GM12875 (cell line): Measurements from ENCODE around the gene ANKRD22.

ENCODE experiments used
- H3K4me3 ChIP-seq: one replicate; pipeline ENCODE4 v1.5.1; 2011; ENCODE audit warnings: low read depth, low read length, control low read depth
- TF ChIP-seq, protein P1 (sequence below): IDR thresholded peaks from 2 replicates; pipeline ENCODE4 v1.5.1; 2011; ENCODE audit warnings: low read depth, mild to moderate bottlenecking, control low read depth, inconsistent platforms, low read length, moderate library complexity, borderline replicate concordance; ENCODE audit not compliant: insufficient read depth

Gene ANKRD22

DNA sequence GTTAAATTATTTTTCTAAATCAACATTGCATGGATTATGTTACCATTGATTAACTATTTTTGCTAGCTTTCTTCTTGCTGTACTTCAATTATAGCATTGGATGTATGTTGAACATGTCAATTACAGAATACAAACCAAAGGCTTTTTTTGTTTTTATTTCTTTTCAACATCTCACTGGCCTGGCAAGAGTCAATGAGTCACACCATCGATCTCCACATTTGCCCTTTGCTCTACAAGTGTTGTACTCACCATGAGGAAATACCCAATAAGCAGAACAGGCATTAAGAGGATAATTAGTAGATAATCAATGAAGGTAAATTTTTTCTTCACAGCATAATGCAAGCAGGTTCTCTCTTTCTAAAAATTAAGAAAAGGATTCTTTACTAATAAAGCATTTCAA lies 23.3 kb downstream of the ANKRD22 start:
- TF ChIP-seq, protein P1, sequence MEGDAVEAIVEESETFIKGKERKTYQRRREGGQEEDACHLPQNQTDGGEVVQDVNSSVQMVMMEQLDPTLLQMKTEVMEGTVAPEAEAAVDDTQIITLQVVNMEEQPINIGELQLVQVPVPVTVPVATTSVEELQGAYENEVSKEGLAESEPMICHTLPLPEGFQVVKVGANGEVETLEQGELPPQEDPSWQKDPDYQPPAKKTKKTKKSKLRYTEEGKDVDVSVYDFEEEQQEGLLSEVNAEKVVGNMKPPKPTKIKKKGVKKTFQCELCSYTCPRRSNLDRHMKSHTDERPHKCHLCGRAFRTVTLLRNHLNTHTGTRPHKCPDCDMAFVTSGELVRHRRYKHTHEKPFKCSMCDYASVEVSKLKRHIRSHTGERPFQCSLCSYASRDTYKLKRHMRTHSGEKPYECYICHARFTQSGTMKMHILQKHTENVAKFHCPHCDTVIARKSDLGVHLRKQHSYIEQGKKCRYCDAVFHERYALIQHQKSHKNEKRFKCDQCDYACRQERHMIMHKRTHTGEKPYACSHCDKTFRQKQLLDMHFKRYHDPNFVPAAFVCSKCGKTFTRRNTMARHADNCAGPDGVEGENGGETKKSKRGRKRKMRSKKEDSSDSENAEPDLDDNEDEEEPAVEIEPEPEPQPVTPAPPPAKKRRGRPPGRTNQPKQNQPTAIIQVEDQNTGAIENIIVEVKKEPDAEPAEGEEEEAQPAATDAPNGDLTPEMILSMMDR, result no peak
- H3K4me3 ChIP-seq, result no peak overlapping the region

DNA sequence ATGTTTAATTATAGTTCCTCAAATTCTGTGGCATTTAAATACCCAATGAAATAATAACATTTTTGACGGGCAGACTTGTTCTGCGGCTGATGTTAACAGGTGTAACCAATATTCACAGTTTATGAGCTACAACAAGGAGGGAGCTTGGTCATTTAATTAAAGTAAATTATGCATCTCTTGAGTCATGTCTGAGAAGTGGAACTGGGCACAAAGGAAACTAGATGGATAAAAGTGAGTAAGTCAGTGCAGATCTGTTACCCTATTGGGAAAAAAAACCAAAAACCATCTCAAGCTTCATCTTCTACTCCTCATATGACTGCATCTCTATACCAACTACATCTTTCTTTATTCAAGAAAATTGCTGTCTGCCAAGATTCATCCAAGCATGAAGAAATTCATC lies 24.0 kb downstream of the ANKRD22 start:
- TF ChIP-seq, protein P1, result no peak
- no peak overlapping the region for H3K4me3 ChIP-seq

DNA sequence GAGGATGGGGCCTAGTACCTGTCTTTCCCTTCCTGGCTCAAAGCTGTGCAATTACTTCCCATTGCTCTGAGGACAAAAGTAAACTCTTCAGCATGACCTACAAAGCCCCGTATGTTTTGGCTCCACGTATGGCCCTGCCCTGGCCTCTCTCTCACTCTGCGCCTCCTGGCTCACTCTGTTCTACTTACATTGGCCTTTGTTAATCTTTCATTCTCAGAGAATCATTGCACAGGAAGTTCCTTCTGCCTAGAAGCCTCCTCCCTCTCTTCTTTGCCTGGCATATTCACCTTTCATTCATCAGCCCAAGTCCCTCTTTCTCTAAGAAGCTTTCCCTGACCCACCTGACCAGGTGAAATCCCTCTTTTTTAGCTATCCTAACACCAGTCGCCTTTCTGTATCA lies 25.3 kb downstream of the ANKRD22 start:
- no peak overlapping the region for H3K4me3 ChIP-seq
- TF ChIP-seq, protein P1, result no peak

DNA sequence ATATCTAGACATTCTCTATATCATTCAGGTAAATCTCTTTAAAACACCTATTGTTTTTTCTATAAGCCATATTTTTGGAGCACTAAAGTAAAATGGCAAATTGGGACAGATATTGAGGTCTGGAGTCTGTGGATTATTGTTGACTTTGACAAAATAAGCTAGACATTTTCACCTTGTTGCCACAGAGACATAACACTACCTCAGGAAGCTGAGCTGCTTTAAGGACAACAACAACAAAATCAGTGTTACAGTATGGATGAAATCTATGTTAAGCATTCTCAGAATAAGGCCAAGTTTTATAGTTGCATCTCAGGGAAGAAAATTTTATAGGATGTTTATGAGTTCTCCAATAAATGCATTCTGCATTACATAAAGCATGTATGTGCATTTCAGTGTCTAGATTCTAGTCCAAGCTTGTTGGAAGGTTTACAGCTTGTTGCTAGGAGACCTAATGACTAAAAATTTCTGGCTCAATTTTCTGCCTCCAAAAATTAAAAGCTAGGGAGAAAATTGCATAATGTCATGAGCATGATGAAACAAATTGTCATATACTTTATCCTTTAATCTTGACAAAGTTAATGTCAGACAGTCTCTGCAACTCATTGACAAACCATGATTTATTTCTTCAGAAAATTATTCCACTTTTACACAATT lies 30.8 kb downstream of the ANKRD22 start:
- TF ChIP-seq, protein P1, result no peak
- no peak overlapping the region for H3K4me3 ChIP-seq

DNA sequence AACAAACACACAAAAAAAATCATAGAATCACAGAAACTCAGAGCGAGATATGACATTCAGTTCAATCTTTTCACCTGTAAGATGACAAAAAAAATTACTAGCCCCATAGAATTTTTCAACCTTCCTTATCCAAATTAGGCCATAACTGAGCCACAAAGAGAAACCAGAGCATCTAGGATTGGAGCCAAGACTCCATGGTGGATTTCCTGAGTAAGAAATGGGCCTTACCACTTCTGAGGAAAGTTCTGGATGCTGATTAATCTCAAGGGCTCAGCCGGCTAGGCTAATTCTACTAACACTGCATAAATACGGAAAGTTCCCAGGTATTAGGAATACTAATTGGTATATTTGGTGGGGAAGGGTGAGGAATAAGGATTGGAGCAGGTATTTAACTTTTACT lies 32.4 kb downstream of the ANKRD22 start:
- TF ChIP-seq, protein P1, result no peak
- H3K4me3 ChIP-seq, result no peak overlapping the region

DNA sequence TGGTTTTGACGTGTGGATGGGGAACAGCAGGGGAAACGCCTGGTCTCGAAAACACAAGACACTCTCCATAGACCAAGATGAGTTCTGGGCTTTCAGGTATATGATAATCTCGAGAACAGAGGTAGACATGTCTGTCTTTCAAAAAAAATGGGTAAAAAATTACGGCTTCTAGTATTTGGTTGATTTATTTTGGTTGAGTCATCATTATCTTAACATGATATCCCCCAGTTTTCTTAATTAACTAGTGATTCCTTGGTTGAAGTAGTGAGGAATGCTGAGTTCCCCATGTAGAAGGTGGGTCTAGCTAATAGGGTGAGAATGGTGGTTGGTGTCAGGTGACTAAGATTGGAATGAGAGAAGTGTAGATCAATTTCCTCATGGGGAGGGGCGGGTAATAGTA lies 38.4 kb downstream of the ANKRD22 start:
- H3K4me3 ChIP-seq, result no peak overlapping the region
- TF ChIP-seq, protein P1, result no peak

DNA sequence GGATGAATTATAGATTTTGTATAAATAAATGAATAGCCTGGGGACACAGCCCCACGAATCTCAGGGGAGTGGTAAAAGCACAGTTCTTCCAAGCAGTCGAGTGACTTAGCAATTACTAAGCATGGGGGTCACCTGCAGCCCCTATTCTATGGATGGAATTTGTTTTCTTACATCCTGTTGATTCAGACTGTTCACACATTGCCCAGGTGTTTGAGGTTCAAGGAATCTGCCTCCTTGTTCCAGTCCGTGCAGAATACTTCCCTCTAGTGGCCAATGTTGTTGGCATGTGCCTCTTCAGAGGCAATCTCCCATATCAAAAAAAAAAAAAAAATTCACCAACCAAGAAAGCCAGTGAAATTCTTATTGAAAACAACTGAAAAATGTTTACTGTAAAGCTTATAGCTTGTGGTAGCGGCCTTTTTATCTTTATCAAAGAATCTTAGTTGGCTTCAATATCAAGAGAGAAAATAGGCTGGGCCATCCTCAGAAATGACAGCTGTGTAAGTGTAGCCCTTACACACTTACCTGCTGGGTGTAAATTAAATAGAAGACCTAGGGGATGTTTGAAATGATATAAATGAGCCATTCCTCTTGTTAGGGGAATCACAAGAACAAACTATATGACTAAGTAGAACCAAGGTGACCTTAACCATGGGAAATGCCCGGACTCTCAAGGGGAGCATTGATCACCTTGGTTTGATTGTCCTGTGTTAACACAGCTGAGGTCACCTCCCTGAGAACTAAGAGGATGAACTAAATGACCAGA lies 41.3 kb downstream of the ANKRD22 start:
- H3K4me3 ChIP-seq, result no peak overlapping the region
- TF ChIP-seq, protein P1, result peak; percentile 69
